K562 (cell line): Measurements from ENCODE around the gene CCR9. TPM values are rescaled to one million over a fixed set of nuclear protein-coding genes. Genes with fewer than 3 reads are reported as not detected.

ENCODE experiments used
- ATAC-seq: fragments of 200-7000 bp; cut with Tn5 transposase; 3 replicates; pipeline ENCODE4 v1.9.1; 2020; ENCODE audit warnings: moderate library complexity
- BruUV-seq: library from RNA; stranded (reverse); fragments of 400-500 nt; replicated peaks from 2 replicates; lab custom pipeline; 2021; lab: Mats Ljungman, UMichigan
- CTCF ChIA-PET: fragments of 300-600 bp; formaldehyde crosslinking; extraction: SDS; loops from one replicate; lab custom pipeline; 2021; ENCODE audit warnings: low intra/inter-chr PET ratio; lab: Yijun Ruan, JAX
- POLR2A ChIA-PET: fragments of 300-600, 350-650 bp; sonication (Branson Sonifier 250); formaldehyde crosslinking; extraction: SDS; loops from one replicate; lab custom pipeline; 2021; ENCODE audit warnings: antibody characterized with exemption, inconsistent platforms; lab: Yijun Ruan, JAX
- DNase-seq, 4 experiments: peaks; one replicate each; pipeline versions ENCODE4 v3.0.0 to v3.0.0-alpha.2; 2011 to 2018; ENCODE audit warnings: low spot score in 3 of 4, mixed read lengths in 3 of 4; ENCODE audit errors: extremely low read depth in 1 of 4
- FAIRE-seq: peaks from 2 replicates; lab custom pipeline; 2011; peaks lifted over from hg19 to GRCh38; lab: Jason Lieb, UNC
- H2AFZ ChIP-seq: 2 replicates; pipeline ENCODE4 v1.6.0; 2011; ENCODE audit warnings: low read depth, low read length, control low read depth, inconsistent platforms
- H3K27ac ChIP-seq: fragments of 200-600 bp; 3 replicates; pipeline ENCODE4 v1.8.0; 2011; ENCODE audit warnings: low read depth, mild to moderate bottlenecking, control low read depth, inconsistent platforms, low read length, moderate library complexity, mixed read lengths; ENCODE audit errors: extremely low read depth
- H3K27me3 ChIP-seq, 2 experiments: fragments of 300-600 bp in 1 of 2; 2 replicates in 1 of 2; 3 replicates in 1 of 2; pipeline versions ENCODE4 v1.6.0 to v1.8.0; 2011; ENCODE audit warnings: inconsistent platforms in 2 of 2, low read length in 2 of 2, mild to moderate bottlenecking in 1 of 2, mixed read lengths in 1 of 2, moderate library complexity in 1 of 2; ENCODE audit not compliant: control insufficient read depth in 2 of 2, insufficient read depth in 2 of 2
- H3K36me3 ChIP-seq: fragments of 300-600 bp; 3 replicates; pipeline ENCODE4 v1.8.0; 2011; ENCODE audit warnings: mild to moderate bottlenecking, low read length, inconsistent platforms; ENCODE audit not compliant: control insufficient read depth, insufficient read depth
- H3K4me1 ChIP-seq, 2 experiments: fragments of 200-600 bp in 1 of 2; replicated peaks in 1 of 2; 2 replicates in 1 of 2; 3 replicates in 1 of 2; pipeline versions ENCODE4 v1.5.1 to v1.8.0; 2011; ENCODE audit warnings: inconsistent platforms in 2 of 2, low read length in 2 of 2, mild to moderate bottlenecking in 1 of 2, mixed read lengths in 1 of 2, moderate library complexity in 1 of 2; ENCODE audit not compliant: control insufficient read depth in 2 of 2, insufficient read depth in 2 of 2
- H3K4me2 ChIP-seq: 2 replicates; pipeline ENCODE4 v1.6.1; 2011; ENCODE audit warnings: low read length, control low read depth, inconsistent platforms, mixed read lengths; ENCODE audit not compliant: insufficient read depth
- H3K4me3 ChIP-seq: fragments of 200-600 bp; sonication (generic), shearing (Covaris generic); 2 replicates; pipeline ENCODE4 v1.5.1; 2016; ENCODE audit warnings: control low read depth, inconsistent platforms
- H3K79me2 ChIP-seq: fragments of 200-600 bp; 3 replicates; pipeline ENCODE4 v1.8.0; 2011; ENCODE audit warnings: low read length, inconsistent platforms; ENCODE audit not compliant: control insufficient read depth, insufficient read depth
- H3K9ac ChIP-seq, 2 experiments: 2 replicates each; pipeline versions ENCODE4 v1.6.0 to v1.6.1; 2011; ENCODE audit warnings: low read depth in 2 of 2, low read length in 2 of 2, control low read depth in 1 of 2, inconsistent platforms in 1 of 2, mild to moderate bottlenecking in 1 of 2, mixed read lengths in 1 of 2; ENCODE audit not compliant: insufficient read depth in 1 of 2
- H3K9me1 ChIP-seq: one replicate; pipeline ENCODE4 v1.6.0; 2011; ENCODE audit warnings: inconsistent platforms, mild to moderate bottlenecking, low read length, moderate library complexity; ENCODE audit not compliant: control insufficient read depth, insufficient read depth
- H3K9me3 ChIP-seq: replicated peaks from 2 replicates; pipeline ENCODE4 v1.5.1; 2011; ENCODE audit warnings: low read depth, low read length, inconsistent platforms; ENCODE audit not compliant: control insufficient read depth, insufficient read depth
- H4K20me1 ChIP-seq: replicated peaks from 2 replicates; pipeline ENCODE4 v1.6.1; 2011; ENCODE audit warnings: low read length, inconsistent platforms, mixed read lengths; ENCODE audit not compliant: control insufficient read depth, insufficient read depth
- JUN ChIP-seq, 2 experiments: sonication (generic) in 1 of 2; formaldehyde crosslinking in 1 of 2; IDR thresholded peaks; 2 replicates each; pipeline versions ENCODE4 v1.6.1 to v1.8.0; 2012 to 2022; ENCODE audit warnings: borderline replicate concordance in 2 of 2, mild to moderate bottlenecking in 2 of 2, improper control_type of control experiment in 1 of 2, low read depth in 1 of 2, low read length in 1 of 2, missing genetic modification reagents in 1 of 2
- MCM5 ChIP-seq: fragments of 450-650 bp; IDR thresholded peaks from 2 replicates; pipeline ENCODE4 v1.6.1; 2016; ENCODE audit warnings: low read depth
- NR4A1 ChIP-seq, 2 experiments: fragments of 250-450 bp in 1 of 2; fragments of 450-650 bp in 1 of 2; sonication (Bioruptor Pico) in 1 of 2; IDR thresholded peaks; 2 replicates each; pipeline versions ENCODE4 v1.4.0 to v1.6.1; 2016 to 2020; ENCODE audit warnings: mild to moderate bottlenecking in 2 of 2, missing compliant biosample characterization in 1 of 2, missing genetic modification characterization in 1 of 2, moderate library complexity in 1 of 2
- ZBTB34 ChIP-seq: fragments of 250-450 bp; sonication (Bioruptor Pico); IDR thresholded peaks from 2 replicates; pipeline ENCODE4 v1.8.0; 2021; ENCODE audit warnings: mild to moderate bottlenecking, moderate library complexity
- ZNF449 ChIP-seq: fragments of 250-450 bp; sonication (Bioruptor Pico); IDR thresholded peaks from 2 replicates; pipeline ENCODE4 v1.8.0; 2022; ENCODE audit warnings: moderate library complexity, mild to moderate bottlenecking, inconsistent platforms
- WGBS: fragments of 100-300 bp; shearing (Covaris generic); methylation state at CpG from one replicate; pipeline ENCODE4 v1.1.6; 2016; ENCODE audit warnings: low coverage, mixed read lengths; ENCODE audit not compliant: insufficient coverage; ENCODE audit errors: missing lambda C conversion rate; 5-methylcytosine and 5-hydroxymethylcytosine counted together
- in situ Hi-C: fragments of 300-500 bp; cut with MboI; formaldehyde crosslinking; loops from 4 replicates; pipeline ENCODE4 v1.15.0; 2018; ENCODE audit warnings: inconsistent platforms, mixed read lengths
- intact Hi-C: fragments of 100-400 bp; cut with micrococcal nuclease; formaldehyde crosslinking; loops from 2 replicates; pipeline ENCODE4 v1.14.2; 2022
- polyA plus RNA-seq, 8 experiments: library from polyadenylated mRNA; depleted of rRNA in 4 of 8; stranded (reverse) in 5 of 8; unstranded in 3 of 8; fragments of >200 nt; fragmentation: Nextera tagmentation in 2 of 8; fragmentation: Illumina TruSeq in 1 of 8; extraction: Ambion mirVana in 2 of 8; extraction: Trizol in 1 of 8; gene quantifications; 2 replicates each; pipeline versions ENCODE4 v1.2.1 to v1.2.3, GENCODE V29; 2011 to 2014; ENCODE audit warnings: inconsistent platforms in 1 of 8, missing spikeins in 1 of 8
- total RNA-seq, 7 experiments: library from RNA; depleted of rRNA in 6 of 7; stranded (reverse); fragments of >200 nt in 6 of 7; fragmentation: Illumina TruSeq in 2 of 7; extraction: Trizol in 2 of 7; gene quantifications; 2 replicates each; pipeline versions ENCODE4 v1.2.1 to v1.2.3, GENCODE V29; 2011 to 2021; ENCODE audit warnings: low replicate concordance in 1 of 7

CCR9 gene
- total and polyA plus RNA-seq, 9 of the 15 experiments (the other 6 are each of a cell fraction or from before 2014, with no cell fraction given) = not detected

- no peaks in the 10 kb centered on the region for H3K9me1 ChIP-seq
- H3K9me3 ChIP-seq = no peaks in the 10 kb centered on the region; the same call in 1 of the 2 replicates
- H4K20me1 ChIP-seq = no peaks in the 10 kb centered on the region
- H3K27ac ChIP-seq = no peak overlapping the region
- no peak overlapping the region for H2AFZ ChIP-seq
- H3K9ac ChIP-seq = no peak overlapping the region
- H3K4me1 ChIP-seq = peaks cover 0 to 10% of the 10 kb centered on the region in 2 experiments; a peak in 3 of 5 replicates
- in situ Hi-C loops = no loop called here
- TF ChIP-seq ZBTB34 (CRISPR knock-in tag) (no peak), NR4A1 (CRISPR knock-in tag; IDR thresholded peaks at IDR 0.05) (0 out of 2 replicates have a peak, but pooled peaks have one; percentile 23), NR4A1 (tag; IDR thresholded peaks at IDR 0.05) (no peak), JUN (IDR thresholded peaks at IDR 0.05; ENCODE audit: borderline replicate concordance, low read depth, low read length) (no peak), JUN (CRISPR knock-in tag; IDR thresholded peaks at IDR 0.05; ENCODE audit: borderline replicate concordance) (no peak), MCM5 (no peak), ZNF449 (CRISPR knock-in tag) (no peak)
- no peaks in the 10 kb centered on the region for H3K79me2 ChIP-seq
- CTCF ChIA-PET = no interaction called here
- BruUV-seq = no TSS peak
- FAIRE-seq = no peak
- DNase-seq = no peak
- no peaks in the 10 kb centered on the region for H3K36me3 ChIP-seq
- 10% methylated on average over 9 of the region's 9 CpGs for WGBS
- H3K4me3 ChIP-seq = no peak overlapping the region
- POLR2A ChIA-PET = interaction anchor here (0.6 to 2.6 kb wide), 4 partner anchors 8 to 1912 kb away, joined by 3 to 10 read pairs (median 4); no protein-coding TSS in a partner anchor
- H3K4me2 ChIP-seq = no peak overlapping the region
- intact Hi-C loops = no loop called here
- no peak for ATAC-seq
- peaks cover 0 to 4% of the 10 kb centered on the region in 2 experiments; a peak in 2 of 5 replicates for H3K27me3 ChIP-seq
Observed at GRCh38 chr3:45842851-45843625, 43.3 kb upstream of the CCR9 start.
